ENCODE measurements around the gene FRMD5. TPM values are rescaled to one million over a fixed set of nuclear protein-coding genes. Genes with fewer than 3 reads are reported as not detected.

The FRMD5 gene
- polyA plus RNA-seq, 3 donors, result not detected

GRCh38 chr15:44101286-44101685 lies 93.8 kb downstream of the FRMD5 start:
- Histone ChIP-seq H3K9ac (ENCODE audit: insufficient read depth, low read length, poor library complexity, severe bottlenecking) (no peak overlapping the region), H3K27me3 (ENCODE audit: control insufficient read depth in 2 of 2, insufficient read depth in 2 of 2, low read length in 2 of 2) (no peaks in the 10 kb centered on the region), H3K27ac (ENCODE audit: low read depth in 1 of 2, low read length in 2 of 2) (no peak overlapping the region), H3K4me3 (replicated peaks in 1 of 3; ENCODE audit: low read depth in 2 of 3, low read length in 3 of 3) (no peak overlapping the region), H3K4me2 (replicated peaks; ENCODE audit: extremely low read depth, low read length, poor library complexity, severe bottlenecking) (no peak overlapping the region), H3K79me2 (ENCODE audit: insufficient read depth, low read length) (no peaks in the 10 kb centered on the region), H2AFZ (ENCODE audit: insufficient read depth, low read depth, low read length, poor library complexity, severe bottlenecking) (no peak overlapping the region), H3K9me3 (replicated peaks in 1 of 2; ENCODE audit: control insufficient read depth in 1 of 2, insufficient read depth in 1 of 2, low read length in 2 of 2) (no peaks in the 10 kb centered on the region), H3K4me1 (ENCODE audit: control insufficient read depth in 1 of 2, insufficient read depth in 2 of 2, low read length in 2 of 2) (no peaks in the 10 kb centered on the region), H4K20me1 (ENCODE audit: insufficient read depth, low read length) (no peaks in the 10 kb centered on the region), H3K36me3 (replicated peaks in 1 of 2; ENCODE audit: control insufficient read depth in 1 of 2, insufficient read depth in 2 of 2, low read length in 2 of 2) (no peaks in the 10 kb centered on the region)
- no peak for DNase-seq
- no peaks in the 10 kb centered on the region for H3K36me3 Mint-ChIP-seq
- peaks cover 0 to 9% (median 3%) of the 10 kb centered on the region in 3 donors for H3K27me3 Mint-ChIP-seq (ENCODE audit: low read depth in 3 of 3)
- no peak for TF ChIP-seq CTCF (IDR thresholded peaks at IDR 0.05)
- intact Hi-C loops (cut with micrococcal nuclease), result no loop called here
- H3K9me3 Mint-ChIP-seq, result no peaks in the 10 kb centered on the region
- H3K4me1 Mint-ChIP-seq, result no peaks in the 10 kb centered on the region
- no peak overlapping the region for H3K27ac Mint-ChIP-seq
- no peak overlapping the region for H3K4me3 Mint-ChIP-seq

DNA sequence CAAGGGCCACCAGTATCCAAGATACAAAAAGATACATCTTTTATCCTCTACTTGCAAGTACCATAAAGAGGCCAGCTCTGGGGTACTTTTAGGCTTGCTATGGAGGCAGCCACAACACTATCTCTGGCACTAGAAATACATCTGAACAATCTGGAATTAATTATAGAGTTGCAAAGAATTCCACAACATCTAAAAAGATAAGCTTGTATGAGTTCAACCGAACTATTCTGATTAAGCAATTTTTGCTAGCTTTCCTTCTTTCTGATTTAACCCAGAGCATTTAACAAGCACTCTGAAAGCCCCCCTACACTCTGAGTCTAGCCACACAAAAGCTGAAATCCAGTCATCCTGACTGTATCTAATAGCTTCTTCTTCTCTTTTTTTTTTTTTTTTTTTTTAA lies 95.4 kb downstream of the FRMD5 start:
- no peak overlapping the region for H3K27ac ChIP-seq (ENCODE audit: low read depth in 1 of 2, low read length in 2 of 2)
- H3K36me3 ChIP-seq (replicated peaks in 1 of 2; ENCODE audit: control insufficient read depth in 1 of 2, insufficient read depth in 2 of 2, low read length in 2 of 2), result no peaks in the 10 kb centered on the region
- TF ChIP-seq CTCF (IDR thresholded peaks at IDR 0.05), result no peak
- no peaks in the 10 kb centered on the region for H3K27me3 ChIP-seq (ENCODE audit: control insufficient read depth in 2 of 2, insufficient read depth in 2 of 2, low read length in 2 of 2)
- no peaks in the 10 kb centered on the region for H3K4me1 ChIP-seq (ENCODE audit: control insufficient read depth in 1 of 2, insufficient read depth in 2 of 2, low read length in 2 of 2)
- no peak overlapping the region for H3K4me3 ChIP-seq (replicated peaks in 1 of 3; ENCODE audit: low read depth in 2 of 3, low read length in 3 of 3)
- no peaks in the 10 kb centered on the region for H3K9me3 Mint-ChIP-seq
- H3K9ac ChIP-seq (ENCODE audit: insufficient read depth, low read length, poor library complexity, severe bottlenecking), result no peak overlapping the region
- intact Hi-C loops (cut with micrococcal nuclease), result no loop called here
- no peak overlapping the region for H3K27ac Mint-ChIP-seq
- H2AFZ ChIP-seq (ENCODE audit: insufficient read depth, low read depth, low read length, poor library complexity, severe bottlenecking), result no peak overlapping the region
- no peak for DNase-seq
- H3K4me2 ChIP-seq (replicated peaks; ENCODE audit: extremely low read depth, low read length, poor library complexity, severe bottlenecking), result no peak overlapping the region
- H3K27me3 Mint-ChIP-seq (ENCODE audit: low read depth in 3 of 3), result peaks cover 3 to 11% (median 3%) of the 10 kb centered on the region in 3 donors
- H3K4me1 Mint-ChIP-seq, result no peaks in the 10 kb centered on the region
- no peaks in the 10 kb centered on the region for H3K79me2 ChIP-seq (ENCODE audit: insufficient read depth, low read length)
- H3K4me3 Mint-ChIP-seq, result no peak overlapping the region
- H3K9me3 ChIP-seq (replicated peaks in 1 of 2; ENCODE audit: control insufficient read depth in 1 of 2, insufficient read depth in 1 of 2, low read length in 2 of 2), result no peaks in the 10 kb centered on the region
- H3K36me3 Mint-ChIP-seq, result no peaks in the 10 kb centered on the region
- 88% methylated on average over 1 of the region's 1 CpG for WGBS (ENCODE audit: insufficient coverage)
- no peaks in the 10 kb centered on the region for H4K20me1 ChIP-seq (ENCODE audit: insufficient read depth, low read length)
